Hepatocyte (in vitro differentiated cells): ENCODE data around the gene USP47. TPM values are rescaled to one million over a fixed set of nuclear protein-coding genes. Genes with fewer than 3 reads are reported as not detected.

ENCODE experiments used
- DNase-seq: peaks from one replicate; pipeline ENCODE4 v3.0.0-alpha.2; 2016; ENCODE audit warnings: low spot score
- H2AFZ ChIP-seq: fragments of 200-600 bp; sonication (generic); 2 replicates; pipeline ENCODE4 v1.6.0; 2016; ENCODE audit warnings: antibody characterized with exemption, mild to moderate bottlenecking
- H3K27ac ChIP-seq: fragments of 200-600 bp; sonication (generic); 2 replicates; pipeline ENCODE4 v1.5.1; 2016; ENCODE audit warnings: mild to moderate bottlenecking
- H3K27me3 ChIP-seq: fragments of 200-600 bp; sonication (generic); 2 replicates; pipeline ENCODE4 v1.6.1; 2016
- H3K36me3 ChIP-seq: fragments of 200-600 bp; sonication (generic); replicated peaks from 2 replicates; pipeline ENCODE4 v1.5.1; 2016; ENCODE audit warnings: low read depth; ENCODE audit not compliant: insufficient read depth
- H3K4me1 ChIP-seq: fragments of 200-600 bp; sonication (generic); 2 replicates; pipeline ENCODE4 v1.5.1; 2016; ENCODE audit warnings: mild to moderate bottlenecking, moderate library complexity; ENCODE audit not compliant: insufficient read depth
- H3K4me2 ChIP-seq: fragments of 200-600 bp; sonication (generic); 2 replicates; pipeline ENCODE4 v1.6.0; 2016
- H3K4me3 ChIP-seq: fragments of 200-600 bp; sonication (generic); 2 replicates; pipeline ENCODE4 v1.5.1; 2016; ENCODE audit warnings: mild to moderate bottlenecking
- H3K79me2 ChIP-seq: fragments of 200-600 bp; sonication (generic); 2 replicates; pipeline ENCODE4 v1.6.0; 2017; ENCODE audit warnings: mild to moderate bottlenecking
- H3K9me2 ChIP-seq: fragments of 200-600 bp; sonication (generic); replicated peaks from 2 replicates; pipeline ENCODE4 v1.6.0; 2017; ENCODE audit warnings: mild to moderate bottlenecking; ENCODE audit not compliant: insufficient read depth
- H3K9me3 ChIP-seq: fragments of 200-600 bp; sonication (generic); 2 replicates; pipeline ENCODE4 v1.5.1; 2016; ENCODE audit warnings: low read depth, mild to moderate bottlenecking
- H4K20me1 ChIP-seq: fragments of 200-600 bp; sonication (generic); 2 replicates; pipeline ENCODE4 v1.6.0; 2016; ENCODE audit warnings: mild to moderate bottlenecking; ENCODE audit not compliant: insufficient read depth, poor library complexity, severe bottlenecking
- EZH2 ChIP-seq: fragments of 200-600 bp; sonication (generic); IDR thresholded peaks from 2 replicates; pipeline ENCODE4 v1.6.1; 2016; ENCODE audit warnings: antibody characterized with exemption, mild to moderate bottlenecking, borderline replicate concordance
- EZH2phosphoT487 ChIP-seq: fragments of 200-600 bp; sonication (generic); IDR thresholded peaks from one replicate; pipeline ENCODE4 v1.6.1; 2018; ENCODE audit warnings: antibody characterized with exemption, mild to moderate bottlenecking, low read depth, moderate library complexity; ENCODE audit not compliant: unreplicated experiment, severe bottlenecking
- WGBS: methylation state at CpG from one replicate; pipeline ENCODE4 v1.1.6; 2016; ENCODE audit warnings: low lambda C conversion rate; ENCODE audit errors: missing lambda C conversion rate; 5-methylcytosine and 5-hydroxymethylcytosine counted together
- polyA plus RNA-seq: library from polyadenylated mRNA; unstranded; fragments of >200 nt; fragmentation: Nextera tagmentation; extraction: Ambion mirVana; gene quantifications from 2 replicates; pipeline ENCODE4 v1.2.1, GENCODE V29; 2016
- total RNA-seq: library from RNA; depleted of rRNA; stranded (reverse); fragments of >200 nt; gene quantifications from 2 replicates; pipeline ENCODE4 v1.2.3, GENCODE V29; 2014
- TF ChIP-seq, protein P1 (sequence below): fragments of 200-600 bp; sonication (generic); IDR thresholded peaks from 2 replicates; pipeline ENCODE4 v1.5.1; 2016; ENCODE audit warnings: antibody characterized with exemption, mild to moderate bottlenecking; ENCODE audit not compliant: poor library complexity

Gene USP47
- total and polyA plus RNA-seq, 2 experiments from 2014 or later = 34.0 to 76.9 TPM

DNA sequence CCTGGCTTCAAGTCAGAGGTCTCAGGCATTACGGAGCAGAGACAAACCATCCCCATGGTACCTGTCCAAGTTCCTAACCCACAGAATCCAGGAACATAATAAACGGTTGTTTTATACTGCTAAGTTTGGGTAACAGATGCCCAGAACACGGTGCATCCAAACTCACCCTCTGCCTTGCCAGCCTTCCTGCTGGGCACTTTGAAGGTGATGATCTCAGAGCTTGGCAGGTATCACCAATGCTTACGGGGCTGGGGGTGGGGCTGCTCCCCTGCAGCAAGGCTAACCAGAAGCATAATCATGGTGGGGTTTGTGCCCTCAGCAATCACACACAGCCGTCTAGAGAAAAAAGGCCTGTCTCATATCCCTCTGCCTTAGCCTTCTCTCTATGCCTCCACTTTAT is 139.6 kb downstream of the USP47 start:
- no peaks in the 10 kb centered on the region for H3K36me3 ChIP-seq
- H3K4me2 ChIP-seq = no peak overlapping the region
- peaks cover 31% of the 10 kb centered on the region for H3K4me1 ChIP-seq
- H4K20me1 ChIP-seq = no peaks in the 10 kb centered on the region
- no peak overlapping the region for H3K4me3 ChIP-seq
- no peaks in the 10 kb centered on the region for H3K9me2 ChIP-seq
- H3K9me3 ChIP-seq = no peaks in the 10 kb centered on the region
- TF ChIP-seq, protein P1, sequence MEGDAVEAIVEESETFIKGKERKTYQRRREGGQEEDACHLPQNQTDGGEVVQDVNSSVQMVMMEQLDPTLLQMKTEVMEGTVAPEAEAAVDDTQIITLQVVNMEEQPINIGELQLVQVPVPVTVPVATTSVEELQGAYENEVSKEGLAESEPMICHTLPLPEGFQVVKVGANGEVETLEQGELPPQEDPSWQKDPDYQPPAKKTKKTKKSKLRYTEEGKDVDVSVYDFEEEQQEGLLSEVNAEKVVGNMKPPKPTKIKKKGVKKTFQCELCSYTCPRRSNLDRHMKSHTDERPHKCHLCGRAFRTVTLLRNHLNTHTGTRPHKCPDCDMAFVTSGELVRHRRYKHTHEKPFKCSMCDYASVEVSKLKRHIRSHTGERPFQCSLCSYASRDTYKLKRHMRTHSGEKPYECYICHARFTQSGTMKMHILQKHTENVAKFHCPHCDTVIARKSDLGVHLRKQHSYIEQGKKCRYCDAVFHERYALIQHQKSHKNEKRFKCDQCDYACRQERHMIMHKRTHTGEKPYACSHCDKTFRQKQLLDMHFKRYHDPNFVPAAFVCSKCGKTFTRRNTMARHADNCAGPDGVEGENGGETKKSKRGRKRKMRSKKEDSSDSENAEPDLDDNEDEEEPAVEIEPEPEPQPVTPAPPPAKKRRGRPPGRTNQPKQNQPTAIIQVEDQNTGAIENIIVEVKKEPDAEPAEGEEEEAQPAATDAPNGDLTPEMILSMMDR = no peak
- WGBS = 94% methylated on average over 5 of the region's 5 CpGs
- H3K27ac ChIP-seq = no peak overlapping the region
- no peak for DNase-seq
- no peaks in the 10 kb centered on the region for H3K27me3 ChIP-seq
- no peaks in the 10 kb centered on the region for H3K79me2 ChIP-seq
- no peak overlapping the region for H2AFZ ChIP-seq

DNA sequence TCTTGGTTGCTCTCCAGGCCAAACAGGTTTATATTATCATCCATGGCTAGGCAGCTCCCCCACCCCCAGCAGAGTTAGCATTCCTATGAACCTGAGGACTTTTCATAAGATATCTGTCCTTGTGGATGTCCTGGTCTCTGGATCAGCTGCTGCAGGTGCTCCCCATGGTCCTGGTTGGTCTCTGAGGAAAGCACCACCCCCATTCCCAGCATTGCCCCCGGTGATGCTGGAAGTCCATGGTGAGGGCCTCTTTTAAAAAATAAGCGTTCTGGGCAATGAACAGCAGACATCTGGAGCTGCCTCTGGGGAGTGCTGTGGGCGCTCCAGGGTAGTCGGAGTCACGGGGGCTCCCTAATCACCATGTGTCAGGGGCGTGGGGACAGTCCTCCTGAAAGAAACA is 140.1 kb downstream of the USP47 start:
- Histone ChIP-seq H3K4me3 (no peak overlapping the region), H3K27ac (no peak overlapping the region), H3K4me2 (no peak overlapping the region), H3K9me2 (no peaks in the 10 kb centered on the region), H3K9me3 (no peaks in the 10 kb centered on the region), H2AFZ (no peak overlapping the region), H4K20me1 (no peaks in the 10 kb centered on the region), H3K27me3 (no peaks in the 10 kb centered on the region), H3K79me2 (no peaks in the 10 kb centered on the region), H3K4me1 (peaks cover 26% of the 10 kb centered on the region), H3K36me3 (no peaks in the 10 kb centered on the region)
- no peak for DNase-seq
- TF ChIP-seq EZH2phosphoT487 (no peak), EZH2 (no peak)
- TF ChIP-seq, protein P1 = no peak
- 92% methylated on average over 6 of the region's 6 CpGs for WGBS

DNA sequence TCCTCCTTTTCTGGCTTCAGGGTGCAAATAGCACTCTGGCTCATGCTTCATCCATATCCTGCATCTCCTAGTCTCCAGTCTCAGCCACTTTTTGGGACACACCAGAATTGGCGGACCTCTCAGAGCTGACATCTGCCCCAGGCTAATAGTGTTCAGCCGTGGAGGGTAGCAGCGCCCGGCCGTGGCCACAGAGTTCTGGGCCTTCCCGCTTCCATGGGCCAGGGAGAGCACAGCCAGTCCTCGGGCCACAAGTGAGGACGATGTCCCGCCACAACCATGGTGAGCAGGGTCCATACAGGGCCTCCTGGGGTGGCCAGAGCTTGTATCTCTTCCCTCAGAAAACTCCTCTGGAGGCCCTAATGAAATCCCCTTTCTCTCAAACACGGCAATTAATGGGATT is 140.7 kb downstream of the USP47 start:
- Histone ChIP-seq H3K27me3 (no peaks in the 10 kb centered on the region), H3K9me3 (no peaks in the 10 kb centered on the region), H3K27ac (no peak overlapping the region), H3K36me3 (no peaks in the 10 kb centered on the region), H3K79me2 (no peaks in the 10 kb centered on the region), H4K20me1 (no peaks in the 10 kb centered on the region), H3K9me2 (no peaks in the 10 kb centered on the region), H3K4me2 (no peak overlapping the region), H3K4me3 (no peak overlapping the region), H2AFZ (no peak overlapping the region), H3K4me1 (peaks cover 21% of the 10 kb centered on the region)
- 95% methylated on average over 10 of the region's 10 CpGs for WGBS
- TF ChIP-seq, protein P1 = no peak
- no peak for TF ChIP-seq EZH2
- no peak for TF ChIP-seq EZH2phosphoT487
- DNase-seq = no peak

DNA sequence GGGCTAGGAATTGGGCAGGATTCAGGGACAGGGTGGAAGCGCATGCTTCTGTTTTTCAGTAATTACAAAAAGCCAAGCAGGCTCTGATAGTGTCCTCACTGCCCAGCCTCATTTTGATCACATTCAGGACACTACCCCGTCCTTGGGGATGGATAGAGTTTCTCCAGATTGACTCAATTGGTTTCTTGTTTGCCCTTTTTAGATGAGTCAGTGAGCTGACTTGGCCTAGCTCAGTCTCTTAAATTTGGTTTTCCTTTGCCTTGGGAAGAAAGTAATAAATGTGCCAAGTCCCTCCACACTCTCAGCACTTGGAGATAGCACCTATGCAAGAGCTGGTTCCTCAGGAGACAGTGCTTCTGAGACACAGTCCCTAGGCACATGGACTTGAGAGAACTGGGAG is 141.2 kb downstream of the USP47 start:
- 98% methylated on average over 2 of the region's 2 CpGs for WGBS
- peaks cover 20% of the 10 kb centered on the region for H3K4me1 ChIP-seq
- H3K9me3 ChIP-seq = no peaks in the 10 kb centered on the region
- no peaks in the 10 kb centered on the region for H3K27me3 ChIP-seq
- H3K27ac ChIP-seq = no peak overlapping the region
- no peaks in the 10 kb centered on the region for H3K79me2 ChIP-seq
- H2AFZ ChIP-seq = no peak overlapping the region
- no peaks in the 10 kb centered on the region for H3K9me2 ChIP-seq
- TF ChIP-seq, protein P1 = no peak
- no peak for TF ChIP-seq EZH2phosphoT487
- TF ChIP-seq EZH2 = no peak
- no peak for DNase-seq
- no peaks in the 10 kb centered on the region for H4K20me1 ChIP-seq
- H3K4me3 ChIP-seq = no peak overlapping the region
- H3K36me3 ChIP-seq = no peaks in the 10 kb centered on the region
- no peak overlapping the region for H3K4me2 ChIP-seq
